Endothelial cell of umbilical vein (primary cell): ENCODE measurements around the gene NEUROG3. TPM values are rescaled to one million over a fixed set of nuclear protein-coding genes. Genes with fewer than 3 reads are reported as not detected.
"Not testable (repeated sequence)": the region's sequence is repeated elsewhere in the genome, so short reads cannot be mapped to it uniquely, and the experiment has no call there.

Experiments
- BruUV-seq: library from RNA; stranded (reverse); fragments of 400-500 nt; replicated peaks from 2 replicates; lab custom pipeline; 2021; lab: Mats Ljungman, UMichigan
- CTCF ChIA-PET: fragments of 300-600, 350-600 bp; sonication (Branson Sonifier 250); formaldehyde crosslinking; loops from one replicate; lab custom pipeline; 2021; ENCODE audit warnings: antibody characterized with exemption, inconsistent platforms; lab: Charles Lee
- POLR2A ChIA-PET: fragments of 300-600, 350-600 bp; sonication (Branson Sonifier 250); formaldehyde crosslinking; loops from one replicate; lab custom pipeline; 2021; ENCODE audit warnings: antibody characterized with exemption, inconsistent platforms; lab: Charles Lee
- DNase-seq: peaks from one replicate; pipeline ENCODE4 v3.0.0-alpha.2; 2011; ENCODE audit warnings: low read depth, low spot score
- FAIRE-seq: peaks from 2 replicates; lab custom pipeline; 2011; peaks lifted over from hg19 to GRCh38; lab: Jason Lieb, UNC
- H2AFZ ChIP-seq: 2 replicates; pipeline ENCODE4 v1.6.0; 2012; ENCODE audit warnings: low read depth, low read length, control low read depth, inconsistent platforms
- H3K27ac ChIP-seq: 2 replicates; pipeline ENCODE4 v1.5.1; 2011; ENCODE audit warnings: low read depth, mild to moderate bottlenecking, control low read depth, low read length, moderate library complexity; ENCODE audit not compliant: insufficient read depth
- H3K27me3 ChIP-seq, 2 experiments: 2 replicates each; pipeline versions ENCODE4 v1.6.0 to v1.6.1; 2011; ENCODE audit warnings: low read length in 2 of 2, mixed read lengths in 1 of 2; ENCODE audit not compliant: control insufficient read depth in 2 of 2, insufficient read depth in 2 of 2
- H3K36me3 ChIP-seq, 2 experiments: 2 replicates in 1 of 2; 3 replicates in 1 of 2; pipeline ENCODE4 v1.5.1; 2011; ENCODE audit warnings: low read length in 2 of 2, mild to moderate bottlenecking in 1 of 2, moderate library complexity in 1 of 2; ENCODE audit not compliant: control insufficient read depth in 2 of 2, insufficient read depth in 2 of 2; ENCODE audit errors: extremely low read depth in 1 of 2
- H3K4me1 ChIP-seq: 3 replicates; pipeline ENCODE4 v1.5.1; 2011; ENCODE audit warnings: mild to moderate bottlenecking, low read length; ENCODE audit not compliant: control insufficient read depth, insufficient read depth; ENCODE audit errors: extremely low read depth
- H3K4me2 ChIP-seq: 2 replicates; pipeline ENCODE4 v1.6.1; 2011; ENCODE audit warnings: low read length, control low read depth, mixed read lengths; ENCODE audit not compliant: insufficient read depth
- H3K4me3 ChIP-seq, 3 experiments: fragments of 200-600 bp in 1 of 3; sonication (generic), shearing (Covaris generic) in 1 of 3; replicated peaks in 1 of 3; 2 replicates each; pipeline ENCODE4 v1.5.1; 2011 to 2016; ENCODE audit warnings: control low read depth in 3 of 3, low read length in 3 of 3, mild to moderate bottlenecking in 2 of 3, inconsistent platforms in 1 of 3, low read depth in 1 of 3, moderate library complexity in 1 of 3; ENCODE audit not compliant: insufficient read depth in 1 of 3
- H3K79me2 ChIP-seq: 2 replicates; pipeline ENCODE4 v1.6.0; 2012; ENCODE audit warnings: low read length, inconsistent platforms; ENCODE audit not compliant: control insufficient read depth, insufficient read depth
- H3K9ac ChIP-seq: replicated peaks from 2 replicates; pipeline ENCODE3; 2011; ENCODE audit warnings: low read length, control low read depth; ENCODE audit not compliant: insufficient read depth; ENCODE audit errors: extremely low read depth
- H3K9me1 ChIP-seq: replicated peaks from 3 replicates; pipeline ENCODE4 v1.6.0; 2011; ENCODE audit warnings: mild to moderate bottlenecking, low read length; ENCODE audit not compliant: control insufficient read depth, insufficient read depth; ENCODE audit errors: extremely low read depth
- H3K9me3 ChIP-seq: replicated peaks from 2 replicates; pipeline ENCODE4 v1.5.1; 2012; ENCODE audit warnings: low read length, inconsistent platforms; ENCODE audit not compliant: control insufficient read depth, insufficient read depth
- H4K20me1 ChIP-seq: replicated peaks from 2 replicates; pipeline ENCODE3; 2011; ENCODE audit warnings: mild to moderate bottlenecking, low read length; ENCODE audit not compliant: control insufficient read depth, insufficient read depth; ENCODE audit errors: extremely low read depth
- EZH2 ChIP-seq: IDR thresholded peaks from 2 replicates; pipeline ENCODE4 v1.6.1; 2012; ENCODE audit warnings: borderline replicate concordance, low read depth, mild to moderate bottlenecking, moderate library complexity, low read length, inconsistent platforms; ENCODE audit not compliant: severe bottlenecking
- dilution Hi-C: fragments of 300-500 bp; cut with MboI; formaldehyde crosslinking; loops from one replicate; pipeline ENCODE4 v1.15.0; 2019; ENCODE audit warnings: low sequenced_read_pairs; ENCODE audit not compliant: extremely low pct_ligation_motif_present
- intact Hi-C: fragments of 100-400 bp; cut with micrococcal nuclease; formaldehyde crosslinking; loops from one replicate; pipeline ENCODE4 v1.10.0; 2022
- polyA plus RNA-seq, 4 experiments: library from polyadenylated mRNA; depleted of rRNA in 3 of 4; stranded (reverse) in 3 of 4; unstranded in 1 of 4; fragments of >200 nt; gene quantifications; 2 replicates each; pipeline versions ENCODE4 v1.2.1 to v1.2.3, GENCODE V29; 2011 to 2012; ENCODE audit warnings: missing spikeins in 1 of 4
- total RNA-seq: library from RNA; stranded (reverse); gene quantifications from 2 replicates; pipeline ENCODE4 v1.2.3, GENCODE V29; 2021

The NEUROG3 gene
- total and polyA plus RNA-seq, 2 donors (not counting 3 experiments of a cell fraction or from before 2014, with no cell fraction given) = not detected

- intact Hi-C loops (no loop called here), dilution Hi-C loops (no loop called here)
- H2AFZ ChIP-seq = no peak overlapping the region
- H3K9ac ChIP-seq = no peak overlapping the region
- no peaks in the 10 kb centered on the region for H3K9me1 ChIP-seq
- ChIA-PET POLR2A (no interaction called here), CTCF (no interaction called here)
- H4K20me1 ChIP-seq = no peaks in the 10 kb centered on the region
- no peaks in the 10 kb centered on the region for H3K36me3 ChIP-seq
- peaks cover 1 to 8% of the 10 kb centered on the region in 2 experiments for H3K27me3 ChIP-seq
- H3K27ac ChIP-seq = no peak overlapping the region
- no peaks in the 10 kb centered on the region for H3K79me2 ChIP-seq
- no peaks in the 10 kb centered on the region for H3K9me3 ChIP-seq
- FAIRE-seq (no peak), DNase-seq (no peak)
- H3K4me2 ChIP-seq = no peak overlapping the region
- no peaks in the 10 kb centered on the region for H3K4me1 ChIP-seq
- no TSS peak for BruUV-seq
- TF ChIP-seq EZH2 = no peak
- no peak overlapping the region for H3K4me3 ChIP-seq
Observed at GRCh38 chr10:69537449-69537848, 35.8 kb downstream of the NEUROG3 start.

- H2AFZ ChIP-seq, POLR2A ChIA-PET, H3K27me3 ChIP-seq, H3K4me2 ChIP-seq, H3K27ac ChIP-seq, H3K36me3 ChIP-seq, H3K4me3 ChIP-seq, H3K4me1 ChIP-seq, dilution Hi-C loops, H3K79me2 ChIP-seq, H3K9ac ChIP-seq, FAIRE-seq, H3K9me3 ChIP-seq, H3K9me1 ChIP-seq, H4K20me1 ChIP-seq, BruUV-seq, intact Hi-C loops, DNase-seq: not testable (repeated sequence)
- CTCF ChIA-PET = interaction anchor here (1.8 kb wide), 1 partner anchor 15 kb away, joined by 4 read pairs; no protein-coding TSS in a partner anchor
Observed at GRCh38 chr10:69536521-69536920, 36.7 kb downstream of the NEUROG3 start.
